HG02759 (cell line): ENCODE measurements around the gene PRSS56.
"Not testable (repeated sequence)": the region's sequence is repeated elsewhere in the genome, so short reads cannot be mapped to it uniquely, and the experiment has no call there.

Experiments used
- ATAC-seq: cut with Tn5 transposase; IDR thresholded peaks from one replicate; pipeline ENCODE4 v1.9.1; 2021; ENCODE audit warnings: mild to moderate bottlenecking, moderate library complexity; ENCODE audit not compliant: unreplicated experiment

PRSS56 gene

GRCh38 chr2:232524771-232525170, 4.6 kb downstream of the PRSS56 start:
- ATAC-seq, result no peak

GRCh38 chr2:232525199-232525598, 5.0 kb downstream of the PRSS56 start:
- ATAC-seq, result no peak

- ATAC-seq, result no peak
These were observed 5.7 kb downstream of the PRSS56 start, which contains the start of gene CHRND for GRCh38 chr2:232525791-232526371. Gene CHRND (plus strand): TSS chr2:232526160. CDS start chr2:232526216, 56 bp downstream.

GRCh38 chr2:232526372-232526941, 6.3 kb downstream of the PRSS56 start:
- no peak for ATAC-seq

- no peak for ATAC-seq
These were observed 7.8 kb downstream of the PRSS56 start for GRCh38 chr2:232527905-232528470.

- no peak for ATAC-seq
These were observed 8.7 kb downstream of the PRSS56 start for GRCh38 chr2:232528746-232529460.

- ATAC-seq, result no peak
These were observed 9.8 kb downstream of the PRSS56 start for GRCh38 chr2:232529806-232530547.

- ATAC-seq, result no peak
These were observed 10.6 kb downstream of the PRSS56 start for GRCh38 chr2:232530626-232531260.

- ATAC-seq, result no peak
These were observed 12.2 kb downstream of the PRSS56 start for GRCh38 chr2:232532419-232532818.

GRCh38 chr2:232532821-232533220, 12.6 kb downstream of the PRSS56 start:
- not testable (repeated sequence) for ATAC-seq

- ATAC-seq, result no peak
These were observed 13.9 kb downstream of the PRSS56 start for GRCh38 chr2:232533944-232534710.

- no peak for ATAC-seq
These were observed 14.9 kb downstream of the PRSS56 start for GRCh38 chr2:232534940-232535651.

GRCh38 chr2:232535761-232536530, 15.8 kb downstream of the PRSS56 start:
- ATAC-seq, result no peak

GRCh38 chr2:232537079-232537478, 16.9 kb downstream of the PRSS56 start:
- no peak for ATAC-seq

- ATAC-seq, result no peak
These were observed 17.3 kb downstream of the PRSS56 start for GRCh38 chr2:232537499-232537898.

GRCh38 chr2:232538671-232539070, 18.5 kb downstream of the PRSS56 start:
- no peak for ATAC-seq

- no peak for ATAC-seq
These were observed 19.4 kb downstream of the PRSS56 start, which contains the start of gene CHRNG for GRCh38 chr2:232539298-232540231. Gene CHRNG (plus strand): TSS chr2:232539692. CDS start chr2:232539748, 56 bp downstream.
